Muscle of arm (tissue), 12 donors: Measurements from ENCODE around the gene OR2C3. TPM values are rescaled to one million over a fixed set of nuclear protein-coding genes. Genes with fewer than 3 reads are reported as not detected.
"Not testable (repeated sequence)": the region's sequence is repeated elsewhere in the genome, so short reads cannot be mapped to it uniquely, and the experiment has no call there.

ENCODE experiments used
- DNase-seq: peaks from one replicate; pipeline ENCODE4 v3.0.0-alpha.2; 2013
- polyA plus RNA-seq, 12 donors: library from polyadenylated mRNA; unstranded; fragments of 120-200 nt; gene quantifications; one replicate each; pipeline ENCODE4 v1.2.1, GENCODE V29; 2013; ENCODE audit not compliant: insufficient read length in 12 of 12

OR2C3 gene
- polyA plus RNA-seq, 12 donors = 0.05 to 0.57 (median 0.24) TPM; not detected in 2

DNA sequence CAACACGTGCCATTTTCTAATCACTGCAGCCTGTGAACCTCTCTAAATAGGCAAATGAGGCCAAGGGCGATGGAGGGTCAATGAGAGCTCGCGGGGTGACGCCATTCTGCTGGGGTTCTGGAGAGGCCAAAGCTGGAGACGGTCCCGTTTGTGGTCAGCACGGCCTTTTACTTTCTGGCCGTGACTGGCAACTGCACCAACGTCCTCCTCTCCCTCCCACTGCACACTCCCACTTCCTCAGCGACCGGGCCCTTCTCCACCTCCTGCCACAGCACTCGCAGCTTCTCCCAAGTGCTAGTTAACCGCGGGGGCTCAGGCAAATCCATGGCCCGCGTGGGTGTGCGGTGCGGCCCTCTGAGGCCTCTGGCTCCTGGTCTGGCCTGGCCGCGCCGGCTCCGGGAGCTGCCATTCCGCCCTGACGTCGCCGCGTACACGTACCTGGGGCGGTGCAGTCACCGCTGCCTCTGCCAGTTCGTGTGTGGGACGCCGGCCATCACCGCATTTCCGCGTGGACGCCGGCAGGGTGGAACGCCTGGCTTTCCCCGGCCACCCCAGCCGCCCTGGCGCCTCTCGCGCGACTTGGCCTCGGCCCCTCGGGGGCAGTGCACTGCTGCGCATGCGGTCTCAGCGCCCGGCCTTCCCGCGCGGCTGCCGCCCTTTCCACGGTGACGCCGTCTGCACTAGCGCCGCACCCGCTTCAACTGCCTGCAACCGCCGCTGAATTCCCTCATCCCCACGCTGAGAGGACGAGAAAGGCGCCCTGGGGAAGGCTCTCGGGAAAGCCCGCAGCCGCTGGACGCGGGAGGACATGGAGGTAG, 18.2 kb downstream of the OR2C3 start:
- DNase-seq = no peak

DNA sequence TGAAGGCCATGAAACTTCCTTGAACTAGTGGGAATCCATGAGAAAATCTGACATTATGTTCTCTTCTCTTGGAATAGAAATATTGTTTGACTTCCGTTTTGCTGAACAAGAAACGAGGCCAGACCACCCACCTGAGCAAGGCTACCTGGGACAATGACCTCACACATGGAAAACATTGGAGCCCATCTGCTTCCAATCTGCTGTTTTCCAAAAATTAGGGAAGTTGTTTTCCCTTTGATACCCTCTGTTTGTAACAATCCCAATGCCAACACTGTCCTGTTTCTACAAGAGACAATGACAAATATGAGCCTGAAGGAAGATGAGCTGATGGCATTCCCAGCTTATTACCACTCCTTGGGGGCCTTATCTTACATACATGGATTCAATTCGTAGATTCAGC, 29.4 kb downstream of the OR2C3 start:
- DNase-seq = no peak

DNA sequence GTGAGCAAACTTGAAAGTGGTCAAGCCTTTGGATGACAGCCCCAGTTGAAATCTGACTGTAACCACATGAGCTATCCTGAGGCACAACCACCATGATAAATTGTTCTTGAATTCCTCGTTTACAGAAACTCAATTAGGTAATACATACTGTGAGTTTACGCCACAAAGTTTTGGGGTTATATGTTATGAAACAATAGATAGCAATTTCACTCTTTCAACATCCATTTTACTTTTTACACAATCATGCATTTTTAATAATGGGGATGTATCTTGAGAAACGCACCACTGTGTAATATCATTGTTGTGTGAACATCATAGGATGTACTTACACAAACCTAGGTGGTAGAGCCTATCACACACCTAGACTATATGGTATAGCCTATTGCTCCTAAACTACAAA, 35.4 kb downstream of the OR2C3 start:
- no peak for DNase-seq

DNA sequence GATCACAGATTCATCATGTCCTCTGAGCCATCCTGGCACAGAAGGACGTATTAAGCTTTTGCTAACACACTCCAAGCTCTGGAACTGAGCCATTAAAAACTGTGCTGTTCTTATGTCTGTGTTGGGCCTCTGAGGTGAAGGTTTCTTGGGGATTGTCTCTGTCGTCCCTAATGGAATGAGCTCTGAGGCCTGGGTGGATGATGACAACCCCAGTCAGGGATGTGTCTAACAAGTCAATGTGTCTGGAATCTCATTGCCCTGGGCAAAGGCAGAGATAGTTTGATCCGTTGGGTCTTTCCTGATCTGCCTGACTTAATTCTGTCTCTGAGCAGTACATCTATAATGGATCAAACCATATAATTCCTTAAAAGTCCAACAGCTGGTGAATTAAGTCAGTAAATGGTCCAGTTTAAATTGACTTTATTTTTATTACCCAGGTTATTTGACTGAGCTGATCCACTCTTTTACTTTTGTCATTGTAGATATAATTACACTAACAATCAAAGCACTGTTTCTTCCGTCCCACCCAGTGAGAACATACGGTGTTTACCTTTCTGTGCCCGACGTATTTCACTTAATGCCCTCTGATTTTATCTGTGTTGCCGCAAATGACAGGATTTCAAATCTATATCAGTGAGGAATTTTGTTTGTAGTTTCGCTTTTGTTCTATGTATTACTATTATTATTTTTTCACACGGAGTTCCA, 39.5 kb downstream of the OR2C3 start:
- DNase-seq = no peak

DNA sequence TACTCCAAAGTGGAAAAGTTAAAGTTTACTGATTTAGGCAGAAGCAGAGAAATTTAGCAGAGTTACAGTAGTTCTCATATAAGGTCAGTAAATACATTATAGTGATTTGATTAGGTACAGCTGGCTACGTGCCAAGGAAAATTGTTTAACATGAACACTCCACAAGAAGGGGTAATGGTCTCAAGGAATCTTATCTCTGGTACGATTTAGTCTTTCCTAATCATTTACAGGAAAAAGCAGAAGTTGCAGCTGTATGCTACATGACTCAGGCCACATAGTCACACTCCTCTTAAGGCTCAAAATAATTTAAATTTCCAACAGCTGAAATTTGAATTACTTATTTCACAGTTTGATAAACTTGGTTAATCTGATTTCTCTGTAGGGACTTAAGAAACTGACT, 41.5 kb downstream of the OR2C3 start:
- no peak for DNase-seq

DNA sequence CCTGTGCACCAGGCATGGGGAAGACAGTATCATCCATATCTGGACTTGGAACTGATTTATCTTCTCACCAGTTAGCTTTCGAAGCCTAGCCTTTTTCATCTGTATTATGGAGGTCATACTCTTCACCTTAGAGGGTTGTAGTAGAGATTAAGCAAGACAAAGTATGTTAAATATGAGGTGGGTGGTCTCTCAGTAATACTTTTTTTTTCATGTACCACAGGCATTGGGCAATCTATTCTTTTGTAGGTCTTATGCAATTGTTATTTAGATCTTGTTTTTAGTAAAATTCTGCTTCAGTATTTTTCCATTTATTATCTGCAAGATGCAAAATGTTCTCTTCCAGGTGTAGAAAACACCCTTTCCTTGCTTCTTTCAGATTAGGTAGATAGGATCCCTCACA, 43.1 kb downstream of the OR2C3 start:
- no peak for DNase-seq

DNA sequence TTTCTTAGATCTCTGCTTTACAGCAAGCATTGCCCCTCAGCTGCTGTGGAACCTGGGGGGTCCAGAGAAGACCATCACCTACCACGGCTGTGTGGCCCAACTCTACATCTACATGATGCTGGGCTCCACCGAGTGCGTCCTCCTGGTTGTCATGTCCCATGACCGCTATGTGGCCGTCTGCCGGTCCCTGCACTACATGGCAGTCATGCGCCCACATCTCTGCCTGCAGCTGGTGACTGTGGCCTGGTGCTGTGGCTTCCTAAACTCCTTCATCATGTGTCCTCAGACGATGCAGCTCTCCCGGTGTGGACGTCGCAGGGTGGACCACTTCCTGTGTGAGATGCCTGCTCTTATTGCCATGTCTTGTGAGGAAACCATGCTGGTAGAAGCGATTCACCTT, 44.9 kb downstream of the OR2C3 start:
- DNase-seq = no peak

DNA sequence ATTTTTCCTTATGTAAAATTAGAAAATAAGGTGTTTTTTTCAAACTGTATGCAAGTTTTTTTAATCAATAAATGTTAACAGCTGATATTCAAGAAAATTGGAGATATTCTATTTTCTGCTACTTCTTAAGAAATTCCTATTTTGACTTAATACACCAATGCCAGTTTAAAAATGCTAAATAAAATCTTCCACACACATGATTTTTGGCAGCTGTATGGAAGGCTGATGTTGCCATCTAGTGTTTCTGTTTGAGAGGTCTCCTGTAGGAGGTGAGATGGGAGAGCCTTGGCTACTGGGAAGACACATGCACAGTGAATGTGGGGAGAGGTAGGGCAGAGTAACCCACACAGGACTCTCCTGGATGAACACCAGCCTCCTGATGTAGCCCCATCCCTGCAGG, 49.2 kb downstream of the OR2C3 start:
- DNase-seq = peak; percentile 39

DNA sequence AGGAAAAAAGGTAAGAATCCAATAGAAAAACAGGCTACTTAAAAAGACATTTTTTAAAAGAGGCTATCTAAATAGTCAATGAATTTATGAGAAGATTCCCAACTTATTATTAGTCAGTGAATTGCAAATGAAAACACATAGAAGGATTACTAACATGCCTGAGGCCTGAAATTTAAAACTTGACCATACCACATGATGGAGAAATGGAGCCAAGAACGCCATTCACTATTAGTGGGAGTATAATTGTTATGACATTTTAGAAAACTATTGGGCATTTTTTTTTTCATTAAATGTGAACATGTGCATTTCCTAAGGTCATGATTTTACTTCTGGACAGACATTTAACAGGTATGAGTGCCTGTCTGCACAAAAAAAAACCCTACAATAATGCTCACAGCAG, 53.5 kb downstream of the OR2C3 start:
- no peak for DNase-seq

DNA sequence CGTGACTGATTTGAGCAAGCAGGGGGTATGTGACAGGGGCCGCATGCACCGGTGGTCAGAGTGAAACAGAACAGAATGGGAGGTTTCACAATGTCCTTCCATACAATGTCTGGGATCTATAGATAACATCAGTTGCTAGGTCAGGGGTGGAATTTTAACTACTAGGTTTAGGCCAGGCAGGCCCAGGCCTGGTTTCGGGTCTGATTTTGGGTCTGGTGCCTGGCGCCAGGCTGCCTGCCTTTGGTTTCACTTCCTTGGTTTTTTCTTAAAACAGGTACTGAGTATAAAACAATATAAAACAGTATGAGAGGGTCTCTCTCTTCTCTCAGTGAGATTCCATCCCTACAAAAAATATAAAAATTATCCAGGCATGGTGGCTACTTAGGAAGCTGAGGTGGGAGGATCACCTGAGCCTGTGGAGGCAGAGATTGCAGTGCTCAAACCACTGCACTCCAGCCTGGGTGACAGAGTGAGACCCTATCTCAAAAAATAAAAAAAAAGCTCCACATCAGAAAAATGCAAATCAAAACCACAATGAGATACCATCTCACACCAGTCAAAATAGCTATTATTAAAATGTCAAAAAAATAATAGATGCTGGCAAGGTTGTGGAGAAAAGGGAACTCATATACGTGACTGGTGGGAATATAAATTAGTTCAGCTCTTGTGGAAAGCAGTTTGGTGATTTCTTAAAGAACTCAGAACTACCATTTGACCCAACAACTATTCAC, 59.7 kb downstream of the OR2C3 start:
- DNase-seq = not testable (repeated sequence)

DNA sequence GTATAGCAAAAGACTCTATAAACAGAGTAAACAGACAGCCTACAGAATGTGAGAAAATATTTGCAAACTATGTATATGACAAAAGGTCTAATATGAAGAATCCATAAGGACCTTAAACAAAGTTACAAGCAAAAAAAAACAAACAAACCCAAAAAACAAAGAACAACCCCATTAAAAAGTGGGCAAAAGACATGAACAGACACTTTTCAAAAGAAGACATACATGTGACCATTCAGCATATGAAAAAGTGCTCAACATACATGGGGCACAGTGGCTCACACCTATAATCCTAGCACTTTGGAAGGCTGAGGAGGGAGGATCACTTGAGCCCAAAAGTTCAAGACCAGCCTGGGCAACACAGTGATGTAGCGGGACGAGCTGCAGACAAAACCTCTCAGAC, 60.4 kb downstream of the OR2C3 start:
- DNase-seq = no peak

Other genes with a start within 250 kb of the OR2C3 start
- gene ZNF496, start 204.6 kb downstream of the OR2C3 start, polyA plus RNA-seq = 10 to 100 TPM in 11 of 12 donors, not detected in 1; 22.1 to 36.5 (median 27.1) TPM
- 1 to 10 TPM in 6 of 12 donors, under 1 TPM in 4, not detected in 2; 0.78 to 2.0 (median 1.1) TPM for gene NLRP3, start 120.3 kb downstream of the OR2C3 start, polyA plus RNA-seq
- under 1 TPM in 5 of 12 donors, not detected in 7; 0.03 to 0.11 (median 0.04) TPM for gene OR2B11, start 78.3 kb downstream of the OR2C3 start, polyA plus RNA-seq
- gene GCSAML, start 12.7 kb upstream of the OR2C3 start, polyA plus RNA-seq = 1 to 10 TPM in 1 of 12 donors, under 1 TPM in 9, not detected in 2; 0.06 to 1.2 (median 0.27) TPM
- not detected for gene OR2G2, start 51.9 kb upstream of the OR2C3 start, polyA plus RNA-seq
- gene OR2G3, start 69.1 kb upstream of the OR2C3 start, polyA plus RNA-seq = not detected
- not detected for gene OR13G1, start 143.3 kb upstream of the OR2C3 start, polyA plus RNA-seq
- gene OR6F1, start 180.2 kb upstream of the OR2C3 start, polyA plus RNA-seq = under 1 TPM in 1 of 12 donors, not detected in 11; 0.23 TPM
- not detected for gene OR14K1, start 202.2 kb upstream of the OR2C3 start, polyA plus RNA-seq
- not detected for gene OR14A2, start 211.7 kb upstream of the OR2C3 start, polyA plus RNA-seq
- not detected for gene OR1C1, start 224.1 kb upstream of the OR2C3 start, polyA plus RNA-seq